GM20431 (cell line): ENCODE results near the gene SLC16A14.

Experiments
- in situ Hi-C: fragments of 300-500 bp; cut with MseI, MboI; formaldehyde crosslinking; loops from one replicate; pipeline ENCODE4 v1.15.0; 2020; ENCODE audit warnings: low sequenced_read_pairs; ENCODE audit not compliant: unreplicated experiment

The SLC16A14 gene

DNA sequence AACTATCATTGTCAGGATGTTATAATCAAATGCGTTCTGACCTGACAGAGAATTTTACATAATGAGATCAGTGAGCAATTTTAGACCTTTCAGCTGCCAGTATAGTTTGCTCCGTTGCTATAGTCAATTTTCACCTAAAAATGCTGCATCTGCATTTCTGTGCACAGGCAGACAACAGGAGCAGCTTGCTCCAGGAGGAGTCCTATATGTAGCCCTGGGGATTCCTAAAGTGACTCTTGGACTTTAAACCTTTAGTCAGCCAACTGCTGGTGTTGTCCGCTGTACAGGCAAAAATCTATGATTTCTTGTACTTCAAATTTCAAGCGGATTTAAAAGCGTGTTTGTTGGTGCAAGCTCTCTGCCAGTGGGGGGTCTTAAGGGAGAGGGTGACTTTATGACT is 25.7 kb downstream of the SLC16A14 start:
- in situ Hi-C loops = no loop called here

DNA sequence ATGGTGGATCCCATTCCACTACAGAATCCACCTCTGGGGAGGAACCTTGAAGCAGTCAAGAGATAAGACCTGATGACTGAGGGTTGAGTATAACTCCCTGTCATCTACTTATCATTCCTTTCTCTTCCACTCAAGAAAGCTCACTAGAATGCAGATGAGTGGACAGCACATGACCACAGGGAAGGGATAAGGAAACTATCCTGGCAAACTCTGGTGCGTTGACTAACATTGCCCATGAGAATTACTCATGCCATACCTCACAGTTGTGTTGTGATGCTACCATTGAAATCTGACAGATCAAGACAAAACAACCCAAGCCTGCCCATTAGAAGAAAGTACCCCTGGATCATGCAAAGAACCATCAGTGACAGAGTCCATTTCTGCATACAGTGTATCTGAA is 26.5 kb downstream of the SLC16A14 start:
- in situ Hi-C loops = no loop called here

DNA sequence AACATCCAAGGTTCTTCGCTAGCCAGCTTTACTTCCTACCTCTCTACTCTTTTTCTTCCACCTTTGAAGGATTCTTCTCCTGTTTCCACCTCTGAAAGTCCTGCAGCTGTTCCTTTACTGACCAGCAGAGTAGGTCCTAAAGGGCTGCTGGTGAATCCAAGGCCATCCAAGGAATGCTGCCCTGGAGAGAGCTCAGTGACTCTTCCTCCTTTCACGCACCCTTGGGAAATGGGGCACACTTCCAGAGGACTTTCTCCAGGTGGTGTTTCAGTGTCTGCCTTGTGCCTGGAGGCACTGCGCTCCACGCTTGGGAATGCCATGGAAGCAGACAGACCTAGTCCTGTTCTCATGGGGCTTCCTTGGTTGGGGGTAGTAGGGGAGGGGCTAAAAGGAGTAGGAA is 45.4 kb downstream of the SLC16A14 start:
- in situ Hi-C loops = no loop called here

DNA sequence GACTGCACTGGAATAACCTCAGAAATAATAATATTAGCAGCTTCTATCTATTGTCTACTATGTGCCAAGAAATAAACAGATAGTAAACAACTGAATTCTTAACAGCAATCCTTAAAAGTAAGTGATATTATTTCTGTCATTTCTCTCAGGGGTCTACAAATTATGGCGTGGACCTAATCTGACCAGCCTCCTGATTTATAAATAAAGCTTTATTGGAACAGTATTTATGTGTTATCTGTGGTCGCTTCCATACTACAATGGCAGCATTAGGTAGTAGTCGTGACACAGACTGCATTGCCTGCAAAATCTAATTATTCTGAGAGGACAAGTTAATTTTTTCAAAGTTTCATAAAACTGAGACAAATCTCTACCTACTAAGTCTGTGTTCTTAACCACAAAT is 49.0 kb downstream of the SLC16A14 start:
- in situ Hi-C loops = no loop called here

DNA sequence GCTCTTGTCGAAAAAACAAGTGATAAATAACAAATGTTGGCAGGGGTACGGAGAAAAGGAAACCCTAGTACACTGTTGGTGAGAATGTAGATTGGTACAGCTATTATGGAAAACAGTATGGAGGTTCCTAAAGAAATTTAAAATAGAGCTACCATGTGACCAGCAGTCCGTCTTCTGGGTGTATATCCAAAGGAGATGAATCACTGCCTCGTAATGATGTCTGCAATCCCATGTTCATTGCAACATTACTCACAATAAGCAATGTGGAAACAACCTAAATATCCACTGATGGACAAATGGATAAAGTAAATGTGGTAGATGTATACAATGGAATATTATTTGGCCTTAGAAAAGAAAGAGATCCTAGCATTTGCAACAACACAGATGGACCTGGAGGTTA is 50.6 kb downstream of the SLC16A14 start:
- in situ Hi-C loops = no loop called here

DNA sequence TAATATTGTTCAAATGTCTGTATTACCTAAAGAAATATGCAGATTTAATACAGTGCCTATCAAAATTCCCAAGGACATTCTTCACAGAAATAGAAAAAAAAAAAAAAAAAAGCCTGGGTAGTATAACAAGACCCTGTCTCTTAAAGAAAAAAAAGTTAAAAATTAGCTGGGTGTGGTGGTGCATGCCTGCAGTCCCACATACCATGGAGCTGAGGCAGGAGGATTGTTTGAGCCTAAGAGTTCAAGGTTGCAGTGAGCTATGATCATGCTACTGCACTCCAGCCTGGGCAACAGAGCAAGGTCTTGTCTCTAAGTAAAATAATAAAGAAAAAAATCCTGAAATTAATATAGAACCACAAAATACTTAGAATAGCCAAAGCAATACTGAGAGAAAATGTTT is 51.9 kb downstream of the SLC16A14 start:
- in situ Hi-C loops = no loop called here

DNA sequence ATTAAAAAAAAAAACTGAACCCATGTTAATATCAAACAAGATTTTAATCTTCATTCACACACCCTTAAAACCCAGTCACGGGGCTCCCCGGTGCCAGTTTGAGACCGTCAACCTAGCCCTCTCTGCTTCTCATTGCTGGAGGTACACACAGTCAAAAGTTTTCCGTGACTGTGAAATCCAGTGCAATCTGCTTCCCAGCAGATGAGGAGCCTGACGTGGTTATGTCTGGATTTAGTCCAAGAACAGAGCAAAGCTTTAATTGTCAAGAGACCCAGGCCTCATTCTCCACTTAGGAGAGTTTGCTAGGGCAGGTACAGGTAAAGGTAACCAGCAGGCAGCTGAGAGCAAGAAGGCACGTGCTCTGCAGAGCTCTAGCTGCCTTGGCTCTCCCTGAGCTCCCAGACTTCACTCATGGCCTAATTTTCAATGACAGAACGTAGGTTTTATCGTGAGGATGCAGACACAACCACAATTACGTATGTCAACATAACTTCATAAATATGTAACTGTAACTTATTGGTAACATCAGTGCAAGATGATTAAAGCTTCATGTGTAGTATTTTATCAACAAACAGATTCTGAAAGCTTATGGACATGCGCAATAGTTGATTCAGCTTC is 56.3 kb downstream of the SLC16A14 start:
- in situ Hi-C loops = no loop called here

DNA sequence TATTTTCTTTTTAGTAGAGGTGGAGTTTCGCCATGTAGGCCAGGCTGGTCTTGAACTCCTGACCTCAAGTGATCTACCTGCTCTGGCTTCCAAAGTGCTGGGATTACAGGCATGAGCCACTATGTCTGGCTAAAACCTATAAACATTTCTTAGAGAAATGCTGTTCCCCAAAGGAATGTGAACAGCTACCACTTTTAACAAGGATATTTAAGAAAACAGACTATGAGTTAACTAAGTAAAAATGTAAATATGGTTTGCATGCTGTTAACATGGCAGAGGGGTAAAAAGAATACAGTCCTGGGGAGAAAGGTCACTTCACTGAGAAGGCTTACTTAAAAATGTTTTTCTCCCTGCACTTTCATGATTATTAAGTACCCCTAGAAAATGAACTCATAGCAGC is 57.1 kb downstream of the SLC16A14 start:
- in situ Hi-C loops = no loop called here

DNA sequence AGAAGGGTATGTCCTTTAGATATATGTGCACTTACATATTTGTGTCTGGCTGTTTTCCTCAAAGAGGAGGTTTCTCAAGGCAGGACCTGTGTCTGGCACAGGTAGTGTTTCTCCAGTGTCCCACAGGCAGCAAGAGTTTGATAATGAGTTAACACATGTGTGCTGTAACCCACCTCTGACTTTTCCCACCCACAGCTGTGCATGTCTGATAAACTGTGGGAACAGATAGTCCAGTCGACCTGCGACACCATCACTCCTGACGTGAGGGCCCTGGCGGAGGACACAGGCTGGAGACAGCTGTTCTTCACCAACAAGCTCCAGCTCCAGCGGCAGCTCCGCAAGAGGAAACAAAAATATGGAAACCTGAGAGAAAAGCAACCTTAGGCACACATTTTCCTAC is 58.2 kb downstream of the SLC16A14 start:
- in situ Hi-C loops = no loop called here

DNA sequence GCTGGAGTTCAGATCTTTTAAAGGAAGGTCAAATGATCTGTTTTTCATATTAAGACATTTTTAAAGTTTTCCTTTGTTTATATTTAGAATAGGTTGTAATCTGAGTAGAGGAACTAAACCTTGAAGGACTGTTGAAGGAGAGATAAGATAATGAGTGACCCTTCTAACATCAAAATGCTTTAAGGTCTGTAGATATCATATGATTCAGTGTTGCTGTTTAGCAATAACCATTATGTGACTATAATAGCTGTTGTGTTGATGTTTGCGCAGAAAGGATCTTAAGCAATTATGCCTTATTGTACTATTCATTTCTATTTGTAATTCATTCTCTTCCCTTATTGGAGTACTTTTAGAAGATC is 60.0 kb downstream of the SLC16A14 start:
- in situ Hi-C loops = no loop called here

DNA sequence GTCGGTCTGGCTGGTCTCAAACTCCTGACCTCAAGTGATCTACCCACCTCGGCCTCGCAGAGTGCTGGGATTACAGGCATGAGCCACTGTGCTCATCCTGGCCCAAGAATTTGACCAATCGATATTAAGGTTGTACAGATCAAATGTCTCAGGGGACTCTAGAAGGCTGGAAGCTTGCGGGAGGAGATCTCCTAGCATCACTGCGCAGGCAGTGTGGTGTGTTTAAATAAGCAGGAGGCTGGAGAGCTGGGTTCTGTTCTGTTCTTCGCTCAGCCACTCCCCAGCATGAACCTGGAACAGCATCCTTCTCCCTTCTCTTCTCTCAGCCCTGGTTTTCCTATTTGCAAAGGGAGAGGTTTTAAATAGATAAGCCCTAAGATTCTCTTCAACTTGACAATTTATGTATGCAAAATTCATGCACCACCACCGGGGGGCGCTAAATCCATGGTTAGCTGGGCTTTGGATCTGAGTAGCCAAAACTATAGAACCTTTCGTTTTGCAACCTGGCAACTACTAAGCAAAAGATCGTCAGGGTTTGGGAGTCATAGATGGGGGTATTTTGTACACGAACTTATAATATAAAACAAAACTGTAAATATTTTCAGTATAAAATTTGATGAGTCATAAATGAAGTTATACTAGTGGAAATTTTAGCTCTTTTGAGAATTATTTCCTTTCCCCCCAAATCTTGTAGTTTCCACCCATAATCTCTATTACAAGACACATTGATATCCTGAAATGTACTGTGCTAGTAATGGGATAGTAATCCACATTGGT is 60.6 kb downstream of the SLC16A14 start:
- in situ Hi-C loops = no loop called here

DNA sequence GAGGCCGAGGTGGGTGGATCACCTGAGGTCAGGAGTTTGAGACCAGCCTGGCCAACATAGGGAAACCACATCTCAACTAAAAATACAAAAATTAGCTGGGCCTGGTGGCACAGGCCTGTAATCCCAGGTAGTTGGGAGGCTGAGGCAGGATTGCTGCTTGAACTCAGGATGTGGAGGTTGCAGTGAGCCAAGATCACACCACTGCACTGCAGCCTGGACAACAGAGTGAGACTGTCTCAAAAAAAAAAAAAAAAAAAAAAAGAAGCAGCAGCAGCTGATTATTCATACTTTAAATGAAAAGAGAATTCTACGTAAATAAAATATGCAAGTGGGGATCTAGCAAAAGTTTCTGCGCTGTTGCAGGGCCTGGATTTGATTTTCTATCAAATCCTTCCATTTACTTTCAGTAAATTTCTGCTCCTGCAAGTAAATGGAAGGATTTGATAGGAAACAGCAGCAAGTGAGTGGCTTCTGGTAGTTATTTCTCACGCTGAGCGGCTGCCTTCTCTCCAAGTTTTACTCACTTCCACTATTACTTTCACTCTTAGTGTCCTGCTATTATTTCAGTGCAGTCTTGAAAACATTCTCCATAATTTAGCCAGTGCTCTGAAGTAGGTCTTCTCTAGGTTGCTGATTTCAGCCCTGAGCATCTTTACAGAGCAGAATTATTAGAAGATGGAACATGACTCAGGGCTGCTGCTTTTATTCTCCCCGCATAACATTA is 68.4 kb downstream of the SLC16A14 start:
- in situ Hi-C loops = no loop called here

DNA sequence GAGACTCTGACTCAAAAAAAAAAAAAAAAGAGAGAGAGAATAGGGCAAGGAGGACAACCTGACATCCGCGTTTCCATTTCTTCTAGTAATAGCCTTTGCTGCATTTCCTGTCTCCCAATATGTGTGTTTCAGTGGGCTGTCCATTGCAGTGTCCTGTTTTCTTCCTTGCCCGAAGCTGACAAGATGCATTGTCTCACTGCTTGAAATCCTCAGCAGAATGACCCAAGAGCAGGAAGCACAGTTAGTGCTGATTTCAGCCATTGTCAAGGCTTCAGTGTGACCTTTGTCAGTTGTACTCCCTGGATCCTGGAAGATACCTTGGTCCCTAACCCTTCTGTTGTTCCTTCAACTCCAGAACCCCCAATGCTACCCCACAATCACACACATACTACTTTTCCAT is 71.2 kb downstream of the SLC16A14 start:
- in situ Hi-C loops = no loop called here

DNA sequence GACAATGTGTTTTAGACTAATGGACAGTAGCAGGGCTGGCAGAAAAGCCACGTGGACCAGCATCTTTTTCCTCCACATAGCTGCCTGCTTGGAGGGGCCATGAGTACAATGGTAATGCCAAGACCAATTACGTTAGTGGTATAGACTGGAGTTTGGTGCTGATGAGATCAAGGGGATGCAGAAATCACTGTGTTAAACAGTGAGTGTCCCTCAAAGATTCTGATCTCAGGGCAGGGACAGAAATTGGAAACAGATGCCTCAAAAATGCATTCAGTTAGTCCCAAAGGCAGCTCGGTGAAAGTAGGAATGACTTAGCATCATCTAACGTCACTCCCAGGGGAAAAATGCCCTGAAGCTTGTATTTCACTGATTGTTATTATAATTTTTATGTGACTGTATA is 72.4 kb downstream of the SLC16A14 start:
- in situ Hi-C loops = no loop called here

DNA sequence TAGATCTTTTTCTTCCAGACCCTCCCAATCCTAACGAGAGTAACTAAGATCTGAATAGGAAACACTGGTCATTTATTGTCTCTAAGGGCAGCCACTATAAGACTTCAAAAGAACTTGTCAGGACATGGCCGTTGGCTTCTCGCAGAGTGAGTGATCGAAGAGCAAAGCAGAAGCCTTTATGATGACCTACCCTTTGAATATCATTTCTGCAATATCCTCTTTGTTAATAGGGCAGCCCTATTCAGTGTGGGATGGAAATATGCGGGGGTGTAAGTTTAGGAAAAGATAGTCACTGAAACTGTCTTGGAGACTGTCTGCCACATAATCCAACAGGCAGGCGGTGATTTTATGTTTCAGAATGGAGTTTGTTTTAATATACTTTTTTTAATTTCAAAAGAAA is 75.5 kb downstream of the SLC16A14 start:
- in situ Hi-C loops = no loop called here
